ENCODE measurements around the gene HSD17B8.

The HSD17B8 gene

DNA sequence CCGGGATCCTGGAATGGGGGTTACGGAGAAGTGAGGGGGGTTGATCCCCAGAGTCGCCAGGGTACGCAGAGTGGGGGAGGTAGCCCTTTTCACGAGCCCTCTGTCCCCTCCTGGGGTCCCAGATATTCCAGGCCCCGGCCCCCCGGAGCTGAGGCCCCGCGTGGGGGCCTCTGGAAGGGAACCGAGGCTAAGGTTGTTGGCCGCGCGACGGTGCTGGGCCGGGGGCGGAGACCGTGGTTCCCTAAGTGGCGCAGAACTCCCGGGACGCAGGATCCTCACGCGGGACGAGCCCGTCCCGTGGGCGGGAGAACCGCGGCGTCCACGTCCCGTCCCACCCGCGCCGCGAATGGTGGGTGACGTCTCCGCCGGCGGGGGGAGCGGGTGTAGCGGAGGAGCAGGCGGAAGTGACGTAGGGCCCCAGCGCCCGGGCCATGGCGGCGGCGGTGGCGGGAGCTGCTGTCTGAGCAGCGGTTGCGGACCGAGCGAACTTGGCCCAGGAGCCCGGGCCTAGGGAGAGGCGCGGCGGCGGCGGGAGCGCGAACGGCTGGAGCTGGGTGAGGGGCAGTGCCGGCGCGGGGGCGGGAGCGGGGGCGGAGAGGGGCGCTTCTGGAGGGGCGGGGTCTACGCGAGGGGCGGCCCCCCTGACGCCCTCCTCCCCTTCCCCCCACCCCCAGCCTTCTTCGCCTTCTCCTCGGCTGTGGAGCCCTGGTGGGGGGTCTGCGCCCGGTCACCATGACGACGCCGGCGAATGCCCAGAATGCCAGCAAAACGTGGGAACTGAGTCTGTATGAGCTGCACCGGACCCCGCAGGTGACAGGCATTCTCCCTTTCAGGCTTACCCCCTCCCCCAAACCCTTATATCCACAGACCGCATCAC lies 3.9 kb downstream of the HSD17B8 start, which contains the start of gene RING1:
RING1 (plus strand) TSS at position 410 of the 877 bp plus-strand sequence; CDS start at position 733, 323 bp downstream.
- peak; percentile 95 for DNase-seq (ENCODE audit: extremely low spot score)
- TF ChIP-seq, protein P1, sequence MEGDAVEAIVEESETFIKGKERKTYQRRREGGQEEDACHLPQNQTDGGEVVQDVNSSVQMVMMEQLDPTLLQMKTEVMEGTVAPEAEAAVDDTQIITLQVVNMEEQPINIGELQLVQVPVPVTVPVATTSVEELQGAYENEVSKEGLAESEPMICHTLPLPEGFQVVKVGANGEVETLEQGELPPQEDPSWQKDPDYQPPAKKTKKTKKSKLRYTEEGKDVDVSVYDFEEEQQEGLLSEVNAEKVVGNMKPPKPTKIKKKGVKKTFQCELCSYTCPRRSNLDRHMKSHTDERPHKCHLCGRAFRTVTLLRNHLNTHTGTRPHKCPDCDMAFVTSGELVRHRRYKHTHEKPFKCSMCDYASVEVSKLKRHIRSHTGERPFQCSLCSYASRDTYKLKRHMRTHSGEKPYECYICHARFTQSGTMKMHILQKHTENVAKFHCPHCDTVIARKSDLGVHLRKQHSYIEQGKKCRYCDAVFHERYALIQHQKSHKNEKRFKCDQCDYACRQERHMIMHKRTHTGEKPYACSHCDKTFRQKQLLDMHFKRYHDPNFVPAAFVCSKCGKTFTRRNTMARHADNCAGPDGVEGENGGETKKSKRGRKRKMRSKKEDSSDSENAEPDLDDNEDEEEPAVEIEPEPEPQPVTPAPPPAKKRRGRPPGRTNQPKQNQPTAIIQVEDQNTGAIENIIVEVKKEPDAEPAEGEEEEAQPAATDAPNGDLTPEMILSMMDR (IDR thresholded peaks at IDR 0.05; ENCODE audit: control extremely low read depth, extremely low read depth, low read depth, missing control alignments) = no peak
- POLR2A ChIA-PET = interaction anchor here (0.6 to 0.8 kb wide), 5 partner anchors 17 to 236 kb away, joined by 3 to 4 read pairs (median 3); no protein-coding TSS in a partner anchor
- CTCF ChIA-PET = interaction anchor here (0.9 to 2.0 kb wide), 8 partner anchors 10 to 193 kb away, joined by 3 to 6 read pairs (median 4); no protein-coding TSS in a partner anchor

GRCh38 chr6:33209856-33210255 lies 5.4 kb downstream of the HSD17B8 start:
- no peak for DNase-seq (ENCODE audit: extremely low spot score)
- ChIA-PET POLR2A (no interaction called here), CTCF (interaction anchor here (1.5 to 1.6 kb wide), 3 partner anchors 18 to 372 kb away, joined by 3 to 5 read pairs (median 4); partner anchors contain the start of genes COL11A2 and TAP2)
- TF ChIP-seq, protein P1 (IDR thresholded peaks at IDR 0.05; ENCODE audit: control extremely low read depth, extremely low read depth, low read depth, missing control alignments) = no peak

DNA sequence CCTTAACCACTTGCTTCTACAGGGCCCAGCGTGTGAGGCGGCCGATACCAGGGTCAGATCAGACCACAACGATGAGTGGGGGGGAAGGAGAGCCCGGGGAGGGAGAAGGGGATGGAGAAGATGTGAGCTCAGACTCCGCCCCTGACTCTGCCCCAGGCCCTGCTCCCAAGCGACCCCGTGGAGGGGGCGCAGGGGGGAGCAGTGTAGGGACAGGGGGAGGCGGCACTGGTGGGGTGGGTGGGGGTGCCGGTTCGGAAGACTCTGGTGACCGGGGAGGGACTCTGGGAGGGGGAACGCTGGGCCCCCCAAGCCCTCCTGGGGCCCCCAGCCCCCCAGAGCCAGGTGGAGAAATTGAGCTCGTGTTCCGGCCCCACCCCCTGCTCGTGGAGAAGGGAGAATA lies 6.7 kb downstream of the HSD17B8 start:
- CTCF ChIA-PET = interaction anchor here (1.4 kb wide), 1 partner anchor 38 kb away, joined by 6 read pairs; no protein-coding TSS in a partner anchor
- POLR2A ChIA-PET = interaction anchor here (0.8 kb wide), 1 partner anchor 37 kb away, joined by 3 read pairs; no protein-coding TSS in a partner anchor
- DNase-seq (ENCODE audit: extremely low spot score) = no peak
- TF ChIP-seq, protein P1 (IDR thresholded peaks at IDR 0.05; ENCODE audit: control extremely low read depth, extremely low read depth, low read depth, missing control alignments) = no peak

DNA sequence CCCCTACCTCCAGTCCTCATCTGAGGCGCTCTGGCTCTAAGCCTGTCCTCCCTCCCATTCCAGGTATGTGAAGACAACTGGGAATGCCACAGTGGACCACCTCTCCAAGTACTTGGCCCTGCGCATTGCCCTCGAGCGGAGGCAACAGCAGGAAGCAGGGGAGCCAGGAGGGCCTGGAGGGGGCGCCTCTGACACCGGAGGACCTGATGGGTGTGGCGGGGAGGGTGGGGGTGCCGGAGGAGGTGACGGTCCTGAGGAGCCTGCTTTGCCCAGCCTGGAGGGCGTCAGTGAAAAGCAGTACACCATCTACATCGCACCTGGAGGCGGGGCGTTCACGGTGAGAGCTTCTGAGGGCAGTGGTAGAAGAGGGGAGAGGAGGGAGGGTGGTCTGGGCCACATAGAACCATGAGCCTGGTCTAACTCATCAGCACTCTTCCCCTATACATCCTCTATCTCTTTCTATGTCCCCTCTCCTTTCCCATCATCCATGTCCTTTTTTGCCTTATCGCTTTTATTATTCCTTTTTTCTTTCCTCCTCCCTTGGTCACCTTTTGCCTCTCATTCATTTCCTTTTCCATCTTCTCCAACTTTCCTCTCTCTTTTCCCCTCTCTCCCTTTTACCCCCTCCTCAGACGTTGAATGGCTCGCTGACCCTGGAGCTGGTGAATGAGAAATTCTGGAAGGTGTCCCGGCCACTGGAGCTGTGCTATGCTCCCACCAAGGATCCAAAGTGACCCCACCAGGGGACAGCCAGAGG lies 7.4 kb downstream of the HSD17B8 start:
- no peak for DNase-seq (ENCODE audit: extremely low spot score)
- POLR2A ChIA-PET = no interaction called here
- CTCF ChIA-PET = interaction anchor here (0.6 to 1.4 kb wide), 2 partner anchors 37 to 79 kb away, joined by 3 to 6 read pairs; no protein-coding TSS in a partner anchor
- TF ChIP-seq, protein P1 (IDR thresholded peaks at IDR 0.05; ENCODE audit: control extremely low read depth, extremely low read depth, low read depth, missing control alignments) = no peak

DNA sequence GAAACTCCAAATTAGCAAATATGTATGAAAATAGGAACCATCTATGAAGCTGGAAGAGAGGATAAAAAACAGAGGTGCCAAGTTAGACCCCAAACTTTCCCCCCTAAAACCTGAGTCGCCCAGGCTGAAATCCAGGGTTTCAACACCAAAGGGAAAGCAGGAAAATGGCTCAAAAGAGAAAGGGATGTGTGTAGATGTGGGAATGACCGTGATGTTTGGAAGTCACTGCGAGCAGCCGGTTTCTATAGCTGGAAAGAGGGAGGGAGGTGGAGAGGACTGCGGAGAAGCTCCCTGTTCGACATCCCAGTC lies 8.4 kb downstream of the HSD17B8 start:
- TF ChIP-seq, protein P1 (IDR thresholded peaks at IDR 0.05; ENCODE audit: control extremely low read depth, extremely low read depth, low read depth, missing control alignments) = no peak
- ChIA-PET POLR2A (no interaction called here), CTCF (interaction anchor here (1.5 kb wide), 1 partner anchor 15 kb away, joined by 5 read pairs; no protein-coding TSS in a partner anchor)
- DNase-seq (ENCODE audit: extremely low spot score) = no peak
